Peyer's patch (tissue), 4 donors: ENCODE results near the gene CDC123.
A peak's percentile ranks its signal among the peaks of the same experiment; 100 is the strongest.

Source experiments
- CTCF ChIP-seq, 6 experiments: fragments of 450-650 bp in 4 of 6; fragments of 200-600 bp in 2 of 6; sonication (generic) in 1 of 6; IDR thresholded peaks; one replicate each; pipeline ENCODE4 v1.5.1; 2017 to 2019; ENCODE audit warnings: antibody characterized with exemption in 6 of 6, mild to moderate bottlenecking in 3 of 6, moderate library complexity in 1 of 6
- POLR2A ChIP-seq, 2 donors: fragments of 450-650 bp; IDR thresholded peaks; one replicate each; pipeline ENCODE4 v1.5.1; 2017; ENCODE audit warnings: antibody characterized with exemption in 2 of 2, mild to moderate bottlenecking in 2 of 2, moderate library complexity in 2 of 2

GRCh38 chr10:12195603-12196506 lies at the start of gene CDC123, which contains the start of gene NUDT5:
- TF ChIP-seq CTCF (IDR thresholded peaks at IDR 0.05) (peak in 2 of 6 experiments; percentile 11 to 14), POLR2A (IDR thresholded peaks at IDR 0.05) (peak in 1 of 2 donors; percentile 30)
